PC-3 (cell line): Measurements from ENCODE around the gene NOL4L. TPM values are rescaled to one million over a fixed set of nuclear protein-coding genes. Genes with fewer than 3 reads are reported as not detected.

ENCODE experiments used
- ATAC-seq: fragments of 200-7000 bp; cut with Tn5 transposase; 2 replicates; pipeline ENCODE4 v1.9.1; 2020; ENCODE audit warnings: mild to moderate bottlenecking, moderate library complexity
- BruUV-seq: library from RNA; stranded (reverse); fragments of 400-500 nt; replicated peaks from 2 replicates; lab custom pipeline; 2021; lab: Mats Ljungman, UMichigan
- CTCF ChIA-PET: fragments of 300-600 bp; sonication (Branson Sonifier 250); formaldehyde crosslinking; loops from one replicate; lab custom pipeline; 2022; ENCODE audit warnings: antibody characterized with exemption; lab: Charles Lee
- POLR2A ChIA-PET: fragments of 300-600 bp; sonication (Branson Sonifier 250); formaldehyde crosslinking; loops from one replicate; lab custom pipeline; 2022; ENCODE audit warnings: antibody characterized with exemption; ENCODE audit not compliant: unreplicated experiment; lab: Charles Lee
- DNase-seq: peaks from one replicate; pipeline ENCODE4 v3.0.0-alpha.2; 2015
- H2AFZ ChIP-seq: fragments of 300-600 bp; sonication (generic); 2 replicates; pipeline ENCODE4 v1.6.0; 2016; ENCODE audit warnings: antibody characterized with exemption, low read length
- H3F3A ChIP-seq: fragments of 300-600 bp; sonication (generic); one replicate; pipeline ENCODE4 v1.6.0; 2017; ENCODE audit warnings: antibody characterized with exemption, low read length, control low read depth, mild to moderate bottlenecking; ENCODE audit not compliant: unreplicated experiment
- H3K27ac ChIP-seq: fragments of 300-600 bp; sonication (generic); 2 replicates; pipeline ENCODE4 v1.5.1; 2016; ENCODE audit warnings: mild to moderate bottlenecking, low read length
- H3K27me3 ChIP-seq: fragments of 300-600 bp; sonication (generic); 2 replicates; pipeline ENCODE4 v1.6.1; 2016; ENCODE audit warnings: low read length, mixed read lengths
- H3K36me3 ChIP-seq: fragments of 300-600 bp; sonication (generic); 2 replicates; pipeline ENCODE4 v1.6.1; 2016; ENCODE audit warnings: low read depth, mixed run types, low read length, mixed read lengths
- H3K4me1 ChIP-seq: fragments of 300-600 bp; sonication (generic); 2 replicates; pipeline ENCODE4 v1.5.1; 2016; ENCODE audit warnings: low read length; ENCODE audit not compliant: insufficient read depth
- H3K4me2 ChIP-seq: fragments of 300-600 bp; sonication (generic); 2 replicates; pipeline ENCODE4 v1.6.0; 2016; ENCODE audit warnings: low read length
- H3K4me3 ChIP-seq: fragments of 300-600 bp; sonication (generic); 2 replicates; pipeline ENCODE4 v1.5.1; 2016; ENCODE audit warnings: mild to moderate bottlenecking, low read length, mixed read lengths
- H3K79me2 ChIP-seq: fragments of 300-600 bp; sonication (generic); 2 replicates; pipeline ENCODE4 v1.6.1; 2017; ENCODE audit warnings: low read length, mixed read lengths
- H3K9ac ChIP-seq: fragments of 300-600 bp; sonication (generic); 2 replicates; pipeline ENCODE4 v1.6.0; 2016; ENCODE audit warnings: mild to moderate bottlenecking, low read length
- H3K9me2 ChIP-seq: fragments of 300-600 bp; sonication (generic); replicated peaks from 2 replicates; pipeline ENCODE4 v1.6.1; 2016; ENCODE audit warnings: mixed run types, low read length, mixed read lengths
- H3K9me3 ChIP-seq: fragments of 300-600 bp; sonication (generic); 2 replicates; pipeline ENCODE4 v1.6.1; 2016; ENCODE audit warnings: low read length, mixed read lengths
- H4K20me1 ChIP-seq: fragments of 300-600 bp; sonication (generic); 2 replicates; pipeline ENCODE4 v1.6.1; 2016; ENCODE audit warnings: low read length, mixed read lengths
- EZH2 ChIP-seq: fragments of 300-600 bp; sonication (generic); IDR thresholded peaks from one replicate; pipeline ENCODE4 v1.6.1; 2017; ENCODE audit warnings: antibody characterized with exemption, mild to moderate bottlenecking, low read length; ENCODE audit not compliant: unreplicated experiment
- EZH2phosphoT487 ChIP-seq: fragments of 300-600 bp; sonication (generic); IDR thresholded peaks from 2 replicates; pipeline ENCODE4 v1.6.1; 2018; ENCODE audit warnings: mild to moderate bottlenecking, antibody characterized with exemption, low read length, borderline replicate concordance
- intact Hi-C: fragments of 100-400 bp; cut with micrococcal nuclease; formaldehyde crosslinking; loops from 2 replicates; pipeline ENCODE4 v1.9.0; 2023
- total RNA-seq: library from RNA; depleted of rRNA; stranded (reverse); fragments of >200 nt; gene quantifications from 2 replicates; pipeline ENCODE4 v1.2.3, GENCODE V29; 2014
- TF ChIP-seq, protein P1 (sequence below): fragments of 300-600 bp; sonication (generic); conservative IDR thresholded peaks from 2 replicates; pipeline ENCODE4 v1.5.1; 2017; ENCODE audit warnings: antibody characterized with exemption, low read depth, mild to moderate bottlenecking, low read length

NOL4L gene
- total RNA-seq, 1 experiment from 2014 or later, result 7.3 TPM

DNA sequence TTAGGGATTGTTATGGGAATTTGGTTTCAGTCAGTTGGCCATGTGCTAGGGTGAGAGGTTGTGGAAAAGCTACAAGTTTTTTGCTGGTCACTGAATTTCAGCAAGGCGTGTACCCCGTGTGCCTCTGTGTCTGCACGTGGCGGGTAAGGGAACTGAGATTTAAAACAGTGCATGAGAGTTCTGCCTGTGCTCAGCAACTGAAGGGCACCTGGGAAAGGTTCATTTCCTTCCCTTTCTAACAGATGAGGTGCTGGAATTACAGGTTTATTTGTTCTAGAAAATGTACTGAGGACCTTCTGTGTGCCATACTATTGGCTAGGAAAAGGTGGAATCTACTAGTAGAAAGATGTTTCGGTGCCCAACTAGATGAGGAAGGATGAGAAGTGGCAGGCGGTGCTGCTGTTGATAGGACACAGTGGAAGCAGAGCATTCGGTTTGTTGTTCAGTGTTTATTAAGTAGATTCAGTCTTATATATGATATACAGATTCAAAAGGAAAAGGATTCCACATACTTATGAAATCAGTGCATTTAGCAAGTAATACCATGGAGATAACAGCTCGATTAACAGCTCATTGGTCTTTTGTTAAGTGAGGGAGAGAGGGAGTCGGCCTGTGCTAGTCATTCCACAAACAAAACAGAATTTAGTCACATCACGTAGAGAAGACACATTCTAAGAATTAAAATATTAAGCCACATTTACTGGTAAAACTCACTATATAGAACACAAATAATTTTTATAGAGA, 142.3 kb downstream of the NOL4L start:
- H4K20me1 ChIP-seq, result no peaks in the 10 kb centered on the region
- no peaks in the 10 kb centered on the region for H3K9me2 ChIP-seq
- no peaks in the 10 kb centered on the region for H3K9me3 ChIP-seq
- H3K9ac ChIP-seq, result no peak overlapping the region
- no peak overlapping the region for H3K4me2 ChIP-seq
- CTCF ChIA-PET, result no interaction called here
- H3K36me3 ChIP-seq, result peaks cover 19% of the 10 kb centered on the region
- no peak for DNase-seq
- intact Hi-C loops, result loop anchor here (10.0 kb wide), 1 partner anchor 108 kb away; no protein-coding TSS in a partner anchor
- no peak overlapping the region for H3K4me3 ChIP-seq
- POLR2A ChIA-PET, result no interaction called here
- no peaks in the 10 kb centered on the region for H3K79me2 ChIP-seq
- no peaks in the 10 kb centered on the region for H3F3A ChIP-seq
- ATAC-seq, result peak; percentile 33; the same call in 1 of the 2 replicates
- H2AFZ ChIP-seq, result no peak overlapping the region
- no peaks in the 10 kb centered on the region for H3K4me1 ChIP-seq
- H3K27ac ChIP-seq, result no peak overlapping the region
- TF ChIP-seq, protein P1, sequence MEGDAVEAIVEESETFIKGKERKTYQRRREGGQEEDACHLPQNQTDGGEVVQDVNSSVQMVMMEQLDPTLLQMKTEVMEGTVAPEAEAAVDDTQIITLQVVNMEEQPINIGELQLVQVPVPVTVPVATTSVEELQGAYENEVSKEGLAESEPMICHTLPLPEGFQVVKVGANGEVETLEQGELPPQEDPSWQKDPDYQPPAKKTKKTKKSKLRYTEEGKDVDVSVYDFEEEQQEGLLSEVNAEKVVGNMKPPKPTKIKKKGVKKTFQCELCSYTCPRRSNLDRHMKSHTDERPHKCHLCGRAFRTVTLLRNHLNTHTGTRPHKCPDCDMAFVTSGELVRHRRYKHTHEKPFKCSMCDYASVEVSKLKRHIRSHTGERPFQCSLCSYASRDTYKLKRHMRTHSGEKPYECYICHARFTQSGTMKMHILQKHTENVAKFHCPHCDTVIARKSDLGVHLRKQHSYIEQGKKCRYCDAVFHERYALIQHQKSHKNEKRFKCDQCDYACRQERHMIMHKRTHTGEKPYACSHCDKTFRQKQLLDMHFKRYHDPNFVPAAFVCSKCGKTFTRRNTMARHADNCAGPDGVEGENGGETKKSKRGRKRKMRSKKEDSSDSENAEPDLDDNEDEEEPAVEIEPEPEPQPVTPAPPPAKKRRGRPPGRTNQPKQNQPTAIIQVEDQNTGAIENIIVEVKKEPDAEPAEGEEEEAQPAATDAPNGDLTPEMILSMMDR, result no peak
- TF ChIP-seq EZH2 (no peak), EZH2phosphoT487 (no peak)
- no peaks in the 10 kb centered on the region for H3K27me3 ChIP-seq
- BruUV-seq, result no TSS peak

GRCh38 chr20:32441638-32442037, 143.5 kb downstream of the NOL4L start:
- Histone ChIP-seq H3K79me2 (no peaks in the 10 kb centered on the region), H3K36me3 (peaks cover 29% of the 10 kb centered on the region), H3K9me3 (no peaks in the 10 kb centered on the region), H3K9ac (no peak overlapping the region), H3K27me3 (no peaks in the 10 kb centered on the region), H3K4me2 (no peak overlapping the region), H3K4me3 (no peak overlapping the region), H3K9me2 (no peaks in the 10 kb centered on the region), H3F3A (no peaks in the 10 kb centered on the region), H4K20me1 (no peaks in the 10 kb centered on the region), H3K27ac (no peak overlapping the region), H2AFZ (no peak overlapping the region), H3K4me1 (no peaks in the 10 kb centered on the region)
- ATAC-seq, result no peak
- ChIA-PET POLR2A (no interaction called here), CTCF (no interaction called here)
- no TSS peak for BruUV-seq
- TF ChIP-seq EZH2phosphoT487 (no peak), EZH2 (no peak)
- TF ChIP-seq, protein P1, result no peak
- intact Hi-C loops, result loop anchor here (10.0 kb wide), 1 partner anchor 107 kb away; no protein-coding TSS in a partner anchor
- no peak for DNase-seq

DNA sequence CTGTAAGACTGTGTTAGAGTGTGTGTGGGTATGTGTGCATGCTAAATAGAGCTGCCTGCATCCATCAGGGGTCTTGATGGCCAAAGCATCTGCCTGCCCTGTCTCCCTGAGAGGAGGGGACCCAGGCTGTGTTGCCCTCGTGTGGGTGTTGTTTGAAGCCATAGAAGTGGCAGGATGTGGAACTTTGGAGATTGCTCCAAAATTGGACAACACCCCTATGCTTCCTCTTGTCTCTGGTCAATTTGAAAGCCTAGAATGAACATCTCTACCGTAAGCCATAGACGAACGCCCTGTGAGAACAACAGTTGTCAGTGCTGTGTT, 144.4 kb downstream of the NOL4L start:
- no peak overlapping the region for H3K4me2 ChIP-seq
- ChIA-PET CTCF (no interaction called here), POLR2A (no interaction called here)
- DNase-seq (no peak), ATAC-seq (no peak)
- intact Hi-C loops, result loop anchor here (10.0 kb wide), 1 partner anchor 106 kb away; no protein-coding TSS in a partner anchor
- H3K9ac ChIP-seq, result no peak overlapping the region
- H3K4me3 ChIP-seq, result no peak overlapping the region
- H3K27ac ChIP-seq, result no peak overlapping the region
- no peaks in the 10 kb centered on the region for H3K4me1 ChIP-seq
- H3K36me3 ChIP-seq, result peaks cover 34% of the 10 kb centered on the region
- BruUV-seq, result no TSS peak
- H4K20me1 ChIP-seq, result no peaks in the 10 kb centered on the region
- TF ChIP-seq, protein P1, result no peak
- TF ChIP-seq EZH2phosphoT487 (no peak), EZH2 (no peak)
- H3K79me2 ChIP-seq, result no peaks in the 10 kb centered on the region
- no peak overlapping the region for H2AFZ ChIP-seq
- H3F3A ChIP-seq, result no peaks in the 10 kb centered on the region
- no peaks in the 10 kb centered on the region for H3K27me3 ChIP-seq
- H3K9me2 ChIP-seq, result no peaks in the 10 kb centered on the region
- no peaks in the 10 kb centered on the region for H3K9me3 ChIP-seq
